DMS53 treated with DMSO at 0.1 percent for 48 hours (cell line): Measurements from ENCODE around the gene NQO2.
"Not testable (repeated sequence)": the region's sequence is repeated elsewhere in the genome, so short reads cannot be mapped to it uniquely, and the experiment has no call there.

Experiments
- DNase-seq: peaks from one replicate; lab custom pipeline; 2025; ENCODE audit not compliant: unreplicated experiment; lab: John Stamatoyannopoulos, UW

The NQO2 gene

DNA sequence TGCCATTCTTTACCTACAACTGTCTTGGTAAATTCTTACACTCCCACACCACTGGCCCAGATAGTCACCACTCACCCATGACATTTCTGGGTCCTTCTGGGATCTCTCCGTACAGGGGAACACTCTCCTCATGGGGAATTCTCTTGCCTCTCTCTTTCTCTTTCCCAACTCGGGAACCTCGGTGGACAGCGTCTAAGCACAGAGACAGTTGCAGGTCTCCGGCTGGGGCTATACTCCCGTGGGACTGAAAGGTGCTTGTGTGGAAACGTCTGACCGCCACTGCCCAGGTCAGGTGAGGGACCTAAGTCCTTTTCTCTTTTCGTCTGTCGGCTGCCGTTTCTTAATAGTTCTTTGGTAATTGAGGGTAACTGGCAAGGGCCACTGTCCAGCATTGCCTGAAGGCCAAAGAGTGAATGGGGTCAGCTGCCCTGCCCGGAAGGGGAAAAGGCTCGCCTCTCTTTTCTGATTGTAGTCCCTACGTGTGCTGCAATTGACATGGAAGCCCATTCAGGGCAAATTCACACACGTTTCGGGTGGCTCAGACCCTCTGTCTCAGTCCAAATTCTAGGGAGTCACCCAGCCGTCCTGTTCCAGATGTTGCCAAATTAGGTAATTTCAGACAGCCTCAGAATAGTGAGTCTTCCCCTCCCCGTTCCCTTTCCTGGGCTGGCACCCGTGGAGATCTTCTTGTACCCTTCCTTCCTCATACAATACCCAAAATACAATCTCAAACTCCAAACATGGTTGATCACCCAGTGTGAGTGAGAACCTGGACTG, 37.4 kb downstream of the NQO2 start:
- DNase-seq: no peak

GRCh38 chr6:3037638-3038365, 38.1 kb downstream of the NQO2 start:
- no peak for DNase-seq

GRCh38 chr6:3039384-3039783, 39.7 kb downstream of the NQO2 start:
- peak; percentile 17 for DNase-seq

GRCh38 chr6:3041147-3041546, 41.5 kb downstream of the NQO2 start:
- no peak for DNase-seq

DNA sequence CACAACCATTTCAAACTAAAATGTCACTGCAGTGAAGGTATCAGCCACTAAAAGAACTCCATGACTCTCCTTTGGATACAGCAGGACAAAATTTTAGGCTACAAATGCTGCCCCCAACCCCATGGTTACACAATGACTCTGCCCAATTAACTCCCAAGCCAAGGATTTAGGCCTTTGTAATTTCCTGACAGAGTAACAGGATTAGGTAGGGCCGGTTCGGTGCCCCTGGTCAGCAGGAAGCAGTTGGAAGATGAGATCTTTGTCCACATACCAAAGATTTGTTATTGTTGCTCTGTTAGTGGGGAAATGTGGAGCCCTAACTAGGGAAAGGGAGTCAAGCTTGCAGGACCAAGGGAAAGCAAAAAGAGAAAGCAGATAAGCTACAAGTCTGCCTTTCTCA, 41.9 kb downstream of the NQO2 start:
- DNase-seq: no peak

GRCh38 chr6:3045369-3045768, 45.7 kb downstream of the NQO2 start:
- DNase-seq: no peak

- DNase-seq: no peak
These were observed 46.1 kb downstream of the NQO2 start for GRCh38 chr6:3045777-3046176.

- no peak for DNase-seq
These were observed 46.6 kb downstream of the NQO2 start for GRCh38 chr6:3046295-3046694.

- not testable (repeated sequence) for DNase-seq
These were observed 48.3 kb downstream of the NQO2 start for GRCh38 chr6:3048009-3048408.

DNA sequence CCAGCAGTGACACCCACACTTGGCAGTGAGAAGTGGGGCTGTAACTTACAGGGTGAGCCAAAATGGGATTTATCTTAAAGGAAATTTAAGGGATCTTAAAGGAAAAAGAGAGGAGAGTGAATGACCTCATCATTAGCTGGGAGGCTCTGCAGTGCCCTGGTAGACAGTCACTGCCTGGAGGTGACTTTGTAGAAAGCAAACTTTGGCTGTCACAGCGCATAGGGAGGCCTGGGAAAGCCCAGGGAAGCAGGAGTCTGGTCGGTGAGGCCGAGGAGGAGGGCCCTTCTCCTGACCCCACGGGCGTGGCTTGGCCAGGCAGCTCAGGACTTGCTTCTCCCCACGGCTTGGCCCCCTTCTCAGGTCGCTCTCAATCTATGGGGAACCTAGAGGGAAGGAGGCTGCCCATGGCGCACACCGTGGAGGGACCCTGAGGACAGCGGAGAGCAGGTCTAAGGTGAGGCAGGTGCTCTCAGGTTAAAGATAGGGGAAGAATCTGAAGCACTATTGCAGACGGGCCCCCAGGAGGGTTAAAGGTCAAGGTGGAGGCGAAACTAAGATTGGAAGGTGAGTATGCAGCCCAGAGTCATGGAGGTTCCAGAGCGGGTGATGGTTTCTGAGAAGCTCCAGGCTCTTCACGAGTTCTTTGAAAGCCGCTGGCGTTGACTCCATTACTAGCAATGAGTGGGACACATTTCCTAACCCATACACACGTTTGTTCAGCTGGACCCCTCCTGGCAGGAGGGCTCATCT, 53.0 kb downstream of the NQO2 start:
- no peak for DNase-seq

- DNase-seq: no peak
These were observed 53.5 kb downstream of the NQO2 start for GRCh38 chr6:3053231-3053508.

- DNase-seq: not testable (repeated sequence)
These were observed 54.8 kb downstream of the NQO2 start for GRCh38 chr6:3054229-3055157.

DNA sequence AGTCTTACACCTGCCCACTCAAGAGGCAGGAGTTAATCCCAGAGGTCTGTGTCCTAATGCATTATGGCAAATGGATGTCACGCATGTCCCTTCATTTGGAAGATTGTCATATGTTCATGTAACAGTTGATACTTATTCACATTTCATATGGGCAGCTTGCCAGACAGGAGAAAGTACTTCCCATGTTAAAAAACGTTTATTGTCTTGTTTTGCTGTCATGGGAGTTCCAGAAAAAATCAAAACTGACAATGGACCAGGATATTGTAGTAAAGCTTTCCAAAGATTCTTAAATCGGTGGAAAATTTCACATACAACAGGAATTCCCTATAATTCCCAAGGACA, 55.4 kb downstream of the NQO2 start:
- DNase-seq: not testable (repeated sequence)

DNA sequence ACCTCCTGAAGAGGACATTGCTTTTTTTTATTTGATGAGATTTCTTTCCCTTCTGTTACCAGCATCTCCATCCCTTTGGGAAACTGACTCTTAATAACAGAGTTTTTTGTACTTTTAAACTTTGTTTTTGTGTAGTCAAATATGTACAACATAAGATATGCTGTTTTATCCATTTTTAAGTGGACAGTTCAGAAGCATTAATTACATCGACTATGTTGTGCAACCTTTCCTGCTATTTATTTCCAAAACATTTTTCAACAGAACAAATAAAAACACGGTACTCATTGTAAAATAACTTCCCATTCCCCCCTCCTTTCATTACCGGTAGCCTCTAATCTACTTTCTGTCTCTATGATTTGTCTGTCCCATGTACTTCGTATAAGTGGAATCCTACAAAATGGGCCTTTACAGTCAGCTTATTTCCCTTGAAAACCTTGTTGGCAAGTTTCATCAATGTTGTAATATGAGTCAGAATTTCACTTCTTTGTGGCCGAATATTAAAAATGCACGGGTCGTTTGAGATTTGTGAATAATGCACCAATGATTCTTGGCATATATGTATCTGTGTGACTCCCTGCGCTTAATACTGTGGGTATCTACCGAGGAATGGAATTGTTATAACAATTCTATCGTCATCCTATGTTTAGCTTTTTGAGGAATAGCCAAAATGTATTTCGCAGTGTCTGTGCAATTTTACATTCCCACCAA, 57.5 kb downstream of the NQO2 start:
- no peak for DNase-seq

GRCh38 chr6:3058957-3059356, 59.3 kb downstream of the NQO2 start:
- no peak for DNase-seq

DNA sequence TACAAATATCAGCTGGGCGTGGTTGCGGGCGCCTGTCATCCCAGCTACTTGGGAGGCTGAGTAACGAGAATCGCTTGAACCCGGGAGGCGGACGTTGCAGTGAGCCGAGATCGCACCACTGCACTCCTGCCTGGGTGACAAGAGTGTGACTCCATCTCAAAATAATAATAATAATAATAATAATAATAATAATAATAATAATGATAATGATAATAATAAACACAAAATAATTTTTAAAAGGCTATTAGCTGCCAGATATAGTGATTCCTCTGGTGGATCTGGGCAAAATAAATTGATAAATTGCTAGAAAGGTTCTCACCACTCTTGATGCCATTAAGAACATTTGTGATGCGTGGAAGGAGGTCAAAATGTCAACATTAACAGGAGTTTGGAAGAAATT, 60.4 kb downstream of the NQO2 start:
- DNase-seq: not testable (repeated sequence)

DNA sequence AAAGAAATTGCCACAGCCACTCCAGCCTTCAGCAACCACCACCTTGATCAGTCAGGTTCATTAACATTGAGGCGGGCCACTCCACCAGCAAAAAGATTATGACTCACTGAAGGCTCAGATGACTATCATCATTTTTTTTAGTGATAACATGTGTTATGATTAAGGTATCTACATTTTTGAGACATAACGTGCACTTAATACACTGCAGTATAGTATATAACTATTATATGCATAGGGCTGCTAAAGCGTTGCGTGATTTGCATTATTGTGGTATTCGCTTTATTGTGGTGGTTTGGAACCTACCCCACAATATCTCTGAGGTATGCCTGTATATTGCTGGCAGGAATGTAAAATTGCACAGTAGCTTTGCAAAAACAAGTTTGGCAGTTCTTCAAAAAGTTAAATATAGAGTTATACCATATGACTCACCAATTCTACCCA, 61.8 kb downstream of the NQO2 start:
- no peak for DNase-seq

- DNase-seq: peak; percentile 19
These were observed 63.6 kb downstream of the NQO2 start for GRCh38 chr6:3063340-3063732.

GRCh38 chr6:3063733-3064700, 64.3 kb downstream of the NQO2 start:
- peak; percentile 86 for DNase-seq
